Naive thymus-derived CD4-positive, alpha-beta T cell (primary cell): ENCODE data around the gene ALDH6A1. TPM values are rescaled to one million over a fixed set of nuclear protein-coding genes. Genes with fewer than 3 reads are reported as not detected.

Experiments used
- ATAC-seq: fragments of 150-1000 bp; cut with Tn5 transposase; 2 replicates; pipeline ENCODE4 v1.10.0; 2021; ENCODE audit warnings: mild to moderate bottlenecking, moderate library complexity
- CTCF ChIA-PET: fragments of 350-600 bp; sonication (Branson Sonifier 250); formaldehyde crosslinking; loops from one replicate; lab custom pipeline; 2021; ENCODE audit warnings: antibody characterized with exemption; lab: Charles Lee
- POLR2A ChIA-PET: fragments of 350-600 bp; sonication (Branson Sonifier 250); formaldehyde crosslinking; loops from one replicate; lab custom pipeline; 2021; ENCODE audit warnings: antibody characterized with exemption, inconsistent platforms; lab: Charles Lee
- DNase-seq, 9 donors: peaks; one replicate each; pipeline versions ENCODE4 v3.0.0 to v3.0.0-alpha.2; 2020 to 2022; ENCODE audit warnings: mixed read lengths in 1 of 9
- H3K27ac ChIP-seq: one replicate; pipeline ENCODE4 v1.7.0; 2013; ENCODE audit warnings: mild to moderate bottlenecking, low read depth, low read length, moderate library complexity
- H3K27me3 ChIP-seq, 2 donors: one replicate each; pipeline ENCODE4 v1.7.0; 2013; ENCODE audit warnings: low read length in 2 of 2, mild to moderate bottlenecking in 2 of 2, moderate library complexity in 2 of 2; ENCODE audit not compliant: control insufficient read depth in 2 of 2, insufficient read depth in 2 of 2
- H3K36me3 ChIP-seq, 3 experiments: 1 replicate in 2 of 3; 2 replicates in 1 of 3; pipeline ENCODE4 v1.7.0; 2013; ENCODE audit warnings: low read length in 3 of 3, mild to moderate bottlenecking in 3 of 3, moderate library complexity in 1 of 3; ENCODE audit not compliant: insufficient read depth in 3 of 3, control insufficient read depth in 2 of 3
- H3K4me1 ChIP-seq, 2 donors: one replicate each; pipeline ENCODE4 v1.7.0; 2013; ENCODE audit warnings: low read length in 2 of 2, mild to moderate bottlenecking in 2 of 2, moderate library complexity in 1 of 2; ENCODE audit not compliant: control insufficient read depth in 2 of 2, insufficient read depth in 2 of 2
- H3K4me3 ChIP-seq: 2 replicates; pipeline ENCODE4 v1.7.0; 2013; ENCODE audit warnings: mild to moderate bottlenecking, low read length
- H3K9me3 ChIP-seq, 3 experiments: 1 replicate in 2 of 3; 2 replicates in 1 of 3; pipeline ENCODE4 v1.7.0; 2013; ENCODE audit warnings: low read length in 3 of 3; ENCODE audit not compliant: control insufficient read depth in 2 of 3
- H3K27ac Mint-ChIP-seq, 9 donors: one replicate each; pipeline ENCODE4 v1.8.0; 2020 to 2022; ENCODE audit warnings: mixed read lengths in 9 of 9, mild to moderate bottlenecking in 8 of 9, moderate library complexity in 5 of 9, inconsistent platforms in 2 of 9
- H3K27me3 Mint-ChIP-seq, 5 donors: one replicate each; pipeline ENCODE4 v1.8.0; 2021 to 2022; ENCODE audit warnings: mixed read lengths in 5 of 5, mild to moderate bottlenecking in 1 of 5
- H3K36me3 Mint-ChIP-seq, 5 donors: one replicate each; pipeline ENCODE4 v1.8.0; 2020 to 2022; ENCODE audit warnings: mixed read lengths in 5 of 5, mild to moderate bottlenecking in 3 of 5, inconsistent platforms in 1 of 5
- H3K4me1 Mint-ChIP-seq, 7 donors: one replicate each; pipeline ENCODE4 v1.8.0; 2020 to 2022; ENCODE audit warnings: mixed read lengths in 7 of 7, mild to moderate bottlenecking in 3 of 7, inconsistent platforms in 1 of 7
- H3K4me3 Mint-ChIP-seq, 10 donors: one replicate each; pipeline ENCODE4 v1.8.0; 2020 to 2022; ENCODE audit warnings: mild to moderate bottlenecking in 10 of 10, mixed read lengths in 10 of 10, moderate library complexity in 6 of 10, inconsistent platforms in 2 of 10
- H3K9me3 Mint-ChIP-seq, 11 donors: one replicate each; pipeline ENCODE4 v1.8.0; 2020 to 2022; ENCODE audit warnings: mixed read lengths in 11 of 11, mild to moderate bottlenecking in 4 of 11, inconsistent platforms in 1 of 11, moderate library complexity in 1 of 11
- intact Hi-C, 2 donors: fragments of 100-400 bp; cut with micrococcal nuclease; formaldehyde crosslinking; loops; one replicate each; pipeline ENCODE4 v1.15.1; 2023
- polyA plus RNA-seq, 2 donors: library from polyadenylated mRNA; unstranded; fragments of 300-500 nt; fragmentation: Illumina TruSeq; gene quantifications; one replicate each; pipeline ENCODE4 v1.2.3, GENCODE V29; 2021
- total RNA-seq, 6 experiments: library from RNA in 5 of 6; stranded (reverse) in 5 of 6; gene quantifications; 1 replicate in 5 of 6; 2 replicates in 1 of 6; pipeline ENCODE4 v1.2.3 and lab custom pipeline; 2021 to 2026

ALDH6A1 gene
- total and polyA plus RNA-seq, 7 experiments from 2014 or later = 8.9 to 39.9 (median 21.3) TPM

DNA sequence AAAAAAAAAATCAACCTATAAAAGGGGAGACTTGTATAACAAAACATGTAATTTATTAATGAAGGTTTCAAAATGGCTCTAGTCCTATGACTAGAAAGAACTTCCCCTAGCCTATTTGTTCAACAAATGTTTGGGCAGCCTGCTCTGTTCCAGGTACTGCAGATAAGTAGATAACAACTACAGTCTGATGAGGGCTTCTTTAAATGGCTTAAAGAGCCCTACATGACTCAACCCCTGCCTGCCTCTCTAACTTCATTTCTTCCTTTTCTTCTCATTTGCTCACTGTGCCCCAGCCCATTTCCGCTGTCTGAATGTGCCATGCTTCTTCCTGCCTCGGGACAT is 21.5 kb downstream of the ALDH6A1 start:
- Mint-ChIP-seq H3K27me3 (no peaks in the 10 kb centered on the region), H3K27ac (no peak overlapping the region), H3K9me3 (no peaks in the 10 kb centered on the region), H3K4me1 (no peaks in the 10 kb centered on the region), H3K36me3 (peaks cover 4 to 58% (median 20%) of the 10 kb centered on the region in 5 donors), H3K4me3 (no peak overlapping the region)
- intact Hi-C loops = no loop called here
- Histone ChIP-seq H3K9me3 (no peaks in the 10 kb centered on the region), H3K36me3 (peaks cover 0 to 50% (median 0%) of the 10 kb centered on the region in 3 experiments), H3K4me3 (no peak overlapping the region), H3K27me3 (no peaks in the 10 kb centered on the region), H3K27ac (no peak overlapping the region), H3K4me1 (no peaks in the 10 kb centered on the region)
- CTCF ChIA-PET = no interaction called here
- DNase-seq (no peak), ATAC-seq (no peak)
- POLR2A ChIA-PET = interaction anchor here (0.6 kb wide), 1 partner anchor 161 kb away, joined by 5 read pairs; no protein-coding TSS in a partner anchor

DNA sequence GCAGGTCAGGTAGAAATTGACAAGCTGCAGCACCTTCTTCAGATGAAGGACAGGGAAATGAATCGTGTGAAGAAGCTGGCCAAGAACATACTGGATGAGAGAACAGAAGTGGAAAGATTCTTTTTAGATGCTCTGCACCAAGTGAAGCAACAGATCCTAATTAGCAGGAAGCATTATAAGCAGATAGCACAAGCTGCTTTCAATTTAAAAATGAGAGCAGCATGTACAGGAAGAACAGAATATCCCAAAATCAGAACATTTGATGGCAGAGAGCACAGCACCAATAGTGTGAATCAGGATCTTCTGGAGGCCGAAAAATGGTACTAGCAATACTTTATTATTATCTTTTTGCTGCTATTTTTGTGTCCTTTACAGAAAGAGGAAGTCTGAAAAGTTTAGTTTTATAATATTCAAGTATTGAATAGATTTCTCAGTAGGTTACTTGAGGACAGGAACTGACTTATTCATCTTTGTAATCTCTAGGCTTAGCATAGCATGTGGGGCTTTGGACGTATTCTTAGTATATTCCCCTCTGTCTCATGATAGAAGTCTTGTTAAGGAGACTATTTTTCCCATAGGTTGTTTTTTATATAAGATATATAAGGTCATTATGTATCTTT is 34.3 kb downstream of the ALDH6A1 start:
- CTCF ChIA-PET = no interaction called here
- DNase-seq = no peak
- Histone ChIP-seq H3K36me3 (no peaks in the 10 kb centered on the region), H3K4me1 (no peaks in the 10 kb centered on the region), H3K27me3 (no peaks in the 10 kb centered on the region), H3K9me3 (no peaks in the 10 kb centered on the region), H3K4me3 (no peak overlapping the region), H3K27ac (no peak overlapping the region)
- H3K4me3 Mint-ChIP-seq = no peak overlapping the region
- H3K27ac Mint-ChIP-seq = peak overlapping the region in 1 of 9 donors; percentile 56
- peaks cover 0 to 2% (median 0%) of the 10 kb centered on the region in 11 donors for H3K9me3 Mint-ChIP-seq
- H3K27me3 Mint-ChIP-seq = no peaks in the 10 kb centered on the region
- no peaks in the 10 kb centered on the region for H3K4me1 Mint-ChIP-seq
- no peak for ATAC-seq
- peaks cover 0 to 13% (median 0%) of the 10 kb centered on the region in 5 donors for H3K36me3 Mint-ChIP-seq
- intact Hi-C loops = no loop called here
- POLR2A ChIA-PET = no interaction called here

DNA sequence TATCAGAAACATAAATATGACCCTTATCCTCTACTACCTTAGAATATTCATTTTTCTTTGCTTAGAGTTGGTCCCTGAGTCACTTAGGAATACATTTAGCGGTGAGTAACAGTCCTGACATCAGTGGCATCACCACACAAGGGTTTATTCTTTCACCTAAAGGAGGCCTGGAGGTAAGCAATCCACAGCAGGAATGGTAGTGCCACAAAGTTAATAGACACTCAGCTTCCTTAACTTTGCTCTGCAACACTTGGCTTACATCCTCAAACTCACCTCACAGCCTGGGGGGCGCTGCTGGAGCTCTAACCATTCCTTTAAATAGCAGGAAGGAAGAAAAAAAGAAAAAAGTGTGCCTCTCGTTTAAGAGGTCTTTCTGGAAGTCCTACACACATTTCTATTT is 36.0 kb downstream of the ALDH6A1 start:
- ChIA-PET POLR2A (no interaction called here), CTCF (interaction anchor here (0.6 kb wide), 1 partner anchor 1168 kb away, joined by 3 read pairs; no protein-coding TSS in a partner anchor)
- intact Hi-C loops = no loop called here
- H3K4me1 ChIP-seq = no peaks in the 10 kb centered on the region
- no peaks in the 10 kb centered on the region for H3K36me3 ChIP-seq
- no peaks in the 10 kb centered on the region for H3K27me3 Mint-ChIP-seq
- H3K27ac ChIP-seq = no peak overlapping the region
- DNase-seq (no peak), ATAC-seq (no peak)
- H3K9me3 Mint-ChIP-seq = peaks cover 0 to 2% (median 0%) of the 10 kb centered on the region in 11 donors
- H3K27ac Mint-ChIP-seq = no peak overlapping the region
- no peaks in the 10 kb centered on the region for H3K4me1 Mint-ChIP-seq
- no peaks in the 10 kb centered on the region for H3K27me3 ChIP-seq
- H3K4me3 Mint-ChIP-seq = no peak overlapping the region
- no peaks in the 10 kb centered on the region for H3K9me3 ChIP-seq
- H3K36me3 Mint-ChIP-seq = peaks cover 0 to 13% (median 0%) of the 10 kb centered on the region in 5 donors
- no peak overlapping the region for H3K4me3 ChIP-seq

DNA sequence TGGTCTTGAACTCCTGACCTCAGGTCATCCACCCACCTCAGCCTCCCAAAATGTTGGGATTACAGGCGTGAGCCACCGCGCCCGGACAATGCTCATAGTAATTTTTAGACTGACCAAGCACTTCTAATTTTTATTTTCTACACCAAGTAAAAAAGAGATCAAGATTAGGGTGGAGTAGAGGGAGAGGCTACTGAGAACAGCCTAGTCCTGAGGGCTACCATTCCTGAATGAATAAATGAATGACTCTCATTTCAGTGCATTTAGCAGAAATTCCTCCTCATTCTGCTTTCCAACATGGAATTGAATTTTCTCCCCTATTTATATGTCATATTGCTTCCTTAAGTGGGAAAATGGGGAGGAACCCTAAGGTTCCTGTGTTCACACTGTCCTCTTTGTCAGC is 38.7 kb downstream of the ALDH6A1 start:
- ChIA-PET CTCF (no interaction called here), POLR2A (no interaction called here)
- no peaks in the 10 kb centered on the region for H3K27me3 Mint-ChIP-seq
- no peak overlapping the region for H3K4me3 ChIP-seq
- no peak overlapping the region for H3K27ac ChIP-seq
- H3K27ac Mint-ChIP-seq = no peak overlapping the region
- no peaks in the 10 kb centered on the region for H3K9me3 Mint-ChIP-seq
- intact Hi-C loops = no loop called here
- ATAC-seq (no peak), DNase-seq (no peak)
- H3K36me3 Mint-ChIP-seq = peaks cover 0 to 13% (median 0%) of the 10 kb centered on the region in 5 donors
- no peaks in the 10 kb centered on the region for H3K4me1 ChIP-seq
- H3K9me3 ChIP-seq = no peaks in the 10 kb centered on the region
- H3K4me1 Mint-ChIP-seq = no peaks in the 10 kb centered on the region
- no peak overlapping the region for H3K4me3 Mint-ChIP-seq
- no peaks in the 10 kb centered on the region for H3K36me3 ChIP-seq
- H3K27me3 ChIP-seq = no peaks in the 10 kb centered on the region

DNA sequence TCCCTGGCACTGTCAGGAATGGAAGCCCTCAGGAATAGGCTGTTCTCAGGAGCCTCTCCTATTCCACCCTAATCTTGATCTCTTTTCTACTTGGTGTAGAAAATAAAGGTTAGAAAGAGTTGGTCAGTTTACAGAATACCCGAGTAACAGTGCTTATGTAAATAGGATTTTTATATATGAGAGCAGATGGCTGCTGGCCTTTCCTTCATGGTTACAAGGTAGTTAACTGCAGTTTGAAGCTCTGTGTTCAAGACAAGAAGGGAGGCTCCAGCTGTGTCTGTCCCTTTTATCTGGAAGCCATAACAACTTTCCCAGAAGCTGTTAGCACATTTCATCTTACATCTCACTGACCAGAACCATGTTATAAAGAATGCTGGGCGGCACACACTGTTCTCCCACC is 42.0 kb downstream of the ALDH6A1 start:
- no peaks in the 10 kb centered on the region for H3K9me3 Mint-ChIP-seq
- ATAC-seq (no peak), DNase-seq (no peak)
- no peaks in the 10 kb centered on the region for H3K4me1 ChIP-seq
- H3K36me3 Mint-ChIP-seq = peaks cover 0 to 4% (median 0%) of the 10 kb centered on the region in 5 donors
- no peak overlapping the region for H3K4me3 Mint-ChIP-seq
- H3K9me3 ChIP-seq = no peaks in the 10 kb centered on the region
- ChIA-PET POLR2A (interaction anchor here (0.6 kb wide), 1 partner anchor 42 kb away, joined by 3 read pairs; the partner anchor contains the start of gene ALDH6A1), CTCF (interaction anchor here (0.6 kb wide), 1 partner anchor 146 kb away, joined by 3 read pairs; no protein-coding TSS in a partner anchor)
- H3K36me3 ChIP-seq = no peaks in the 10 kb centered on the region
- no peak overlapping the region for H3K4me3 ChIP-seq
- H3K27me3 ChIP-seq = no peaks in the 10 kb centered on the region
- H3K27me3 Mint-ChIP-seq = no peaks in the 10 kb centered on the region
- no peaks in the 10 kb centered on the region for H3K4me1 Mint-ChIP-seq
- intact Hi-C loops = no loop called here
- no peak overlapping the region for H3K27ac Mint-ChIP-seq
- H3K27ac ChIP-seq = no peak overlapping the region

DNA sequence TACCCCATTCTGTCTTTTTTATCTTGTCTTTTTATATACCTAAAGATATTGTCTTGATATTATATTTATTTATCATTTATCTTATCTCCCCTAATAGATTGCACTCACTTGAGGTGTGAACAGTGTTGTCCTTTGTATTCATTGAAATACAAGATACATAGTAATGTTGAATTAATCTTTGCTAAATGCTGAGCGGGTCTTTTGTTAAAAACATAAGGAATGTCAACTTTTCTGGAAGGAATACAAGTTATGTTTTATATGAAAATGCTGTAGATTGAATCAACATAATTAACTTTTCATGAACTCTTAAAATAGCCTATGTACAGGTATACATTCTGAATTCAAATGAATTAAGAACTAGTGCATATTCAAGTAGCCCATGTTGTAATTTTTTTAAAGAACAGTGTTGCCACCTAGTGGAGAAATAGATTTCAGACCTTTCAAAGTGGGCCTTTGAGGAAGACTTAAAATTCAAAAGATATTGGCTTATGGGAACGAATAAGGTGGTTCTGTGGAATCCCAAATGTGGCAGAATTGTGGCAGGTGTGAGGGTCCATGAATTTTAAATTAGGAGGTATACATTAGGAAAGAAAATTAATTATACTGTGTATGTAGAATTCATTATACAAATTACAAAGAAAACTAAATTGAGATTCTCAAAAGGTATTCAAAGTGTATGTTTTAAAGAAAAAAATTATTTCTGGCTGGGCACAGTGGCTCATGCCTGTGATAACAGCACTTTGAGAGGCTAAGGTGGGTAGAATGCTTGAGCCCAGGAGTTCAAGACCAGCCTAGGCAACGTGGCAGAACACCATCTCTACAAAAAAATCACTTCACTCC is 46.0 kb downstream of the ALDH6A1 start:
- ChIA-PET POLR2A (no interaction called here), CTCF (interaction anchor here (0.7 kb wide), 1 partner anchor 35 kb away, joined by 4 read pairs; no protein-coding TSS in a partner anchor)
- H3K9me3 ChIP-seq = no peaks in the 10 kb centered on the region
- ATAC-seq (peak; percentile 65), DNase-seq (peak in 7 of 9 donors; percentile 19 to 63 (median 49))
- Mint-ChIP-seq H3K4me1 (no peaks in the 10 kb centered on the region), H3K4me3 (no peak overlapping the region), H3K27me3 (no peaks in the 10 kb centered on the region), H3K9me3 (no peaks in the 10 kb centered on the region), H3K36me3 (no peaks in the 10 kb centered on the region), H3K27ac (peak overlapping the region in 1 of 9 donors; percentile 29)
- H3K36me3 ChIP-seq = no peaks in the 10 kb centered on the region
- no peaks in the 10 kb centered on the region for H3K4me1 ChIP-seq
- H3K4me3 ChIP-seq = no peak overlapping the region
- no peaks in the 10 kb centered on the region for H3K27me3 ChIP-seq
- intact Hi-C loops = loop anchor here (1.0 to 5.0 kb wide), 6 partner anchors 19 to 529 kb away; partner anchors contain the start of genes BBOF1 (in 1 of the 2), COQ6 (in 1 of the 2), ENTPD5 (in 1 of the 2) and FAM161B (in 1 of the 2)
- no peak overlapping the region for H3K27ac ChIP-seq
